ENCODE data around the gene ERRFI1. TPM values are rescaled to one million over a fixed set of nuclear protein-coding genes. Genes with fewer than 3 reads are reported as not detected.

Gene ERRFI1
- total and polyA plus RNA-seq, 4 donors: 65.1 to 146 (median 87.8) TPM

- peak in 2 of 6 donors; percentile 89 to 94 for DNase-seq (ENCODE audit: low read depth in 4 of 6, low spot score in 6 of 6)
- Histone ChIP-seq H3K9me3 (ENCODE audit: control insufficient read depth, insufficient read depth, low read length) (no peaks in the 10 kb centered on the region), H3K4me3 (ENCODE audit: low read depth, low read length) (no peak overlapping the region), H3K4me1 (ENCODE audit: control insufficient read depth, insufficient read depth, low read length) (peaks cover 4% of the 10 kb centered on the region), H3K36me3 (ENCODE audit: control insufficient read depth, insufficient read depth, low read length) (peaks cover 13% of the 10 kb centered on the region), H3K27ac (ENCODE audit: low read depth, low read length) (peak overlapping the region; percentile 48), H3K27me3 (ENCODE audit: control insufficient read depth, insufficient read depth, low read length) (no peaks in the 10 kb centered on the region)
- 13% methylated on average over 2 of the region's 8 CpGs for WGBS (ENCODE audit: insufficient coverage)
These were observed 10.9 kb downstream of the ERRFI1 start for GRCh38 chr1:8015036-8015808.

GRCh38 chr1:8014381-8014988 is 11.6 kb downstream of the ERRFI1 start:
- Histone ChIP-seq H3K4me1 (ENCODE audit: control insufficient read depth, insufficient read depth, low read length) (peaks cover 4% of the 10 kb centered on the region), H3K36me3 (ENCODE audit: control insufficient read depth, insufficient read depth, low read length) (peaks cover 17% of the 10 kb centered on the region), H3K27ac (ENCODE audit: low read depth, low read length) (no peak overlapping the region)

GRCh38 chr1:8013800-8014199 is 12.3 kb downstream of the ERRFI1 start:
- Histone ChIP-seq H3K27ac (ENCODE audit: low read depth, low read length) (no peak overlapping the region), H3K9me3 (ENCODE audit: control insufficient read depth, insufficient read depth, low read length) (no peaks in the 10 kb centered on the region), H3K36me3 (ENCODE audit: control insufficient read depth, insufficient read depth, low read length) (peaks cover 21% of the 10 kb centered on the region), H3K4me1 (ENCODE audit: control insufficient read depth, insufficient read depth, low read length) (peaks cover 4% of the 10 kb centered on the region), H3K4me3 (ENCODE audit: low read depth, low read length) (no peak overlapping the region), H3K27me3 (ENCODE audit: control insufficient read depth, insufficient read depth, low read length) (no peaks in the 10 kb centered on the region)
- DNase-seq (ENCODE audit: low read depth in 4 of 6, low spot score in 6 of 6): no peak
- whole genome bisulfite sequencing (ENCODE audit: insufficient coverage): 84% methylated on average over 3 of the region's 6 CpGs

More at GRCh38 chr1:8014381-8014988, 11.6 kb downstream of the ERRFI1 start:
- H3K27me3 ChIP-seq (ENCODE audit: control insufficient read depth, insufficient read depth, low read length): no peaks in the 10 kb centered on the region
- 86% methylated on average over 2 of the region's 10 CpGs for WGBS (ENCODE audit: insufficient coverage)
- H3K9me3 ChIP-seq (ENCODE audit: control insufficient read depth, insufficient read depth, low read length): no peaks in the 10 kb centered on the region
- no peak for DNase-seq (ENCODE audit: low read depth in 4 of 6, low spot score in 6 of 6)
- no peak overlapping the region for H3K4me3 ChIP-seq (ENCODE audit: low read depth, low read length)

DNA sequence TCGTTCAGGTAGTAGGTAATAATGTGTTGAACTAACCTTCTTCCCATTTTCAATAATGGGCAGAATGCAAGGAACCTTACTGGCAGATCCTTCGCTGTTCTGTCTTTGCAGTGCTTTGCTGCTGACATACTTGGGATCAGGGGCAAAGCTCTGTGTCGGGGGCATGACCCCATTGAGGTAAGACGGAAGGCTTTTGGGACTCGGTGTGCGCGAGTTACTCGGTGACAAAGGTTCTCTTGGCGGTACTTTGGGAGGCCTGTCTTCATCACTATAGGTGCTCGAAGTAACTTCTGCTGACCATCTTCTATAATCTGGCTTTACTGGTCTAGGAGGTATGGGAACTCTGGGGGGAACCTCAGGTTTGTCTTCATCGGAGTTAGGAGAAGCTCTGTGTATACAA is 12.7 kb downstream of the ERRFI1 start:
- Histone ChIP-seq H3K27ac (ENCODE audit: low read depth, low read length) (no peak overlapping the region), H3K27me3 (ENCODE audit: control insufficient read depth, insufficient read depth, low read length) (no peaks in the 10 kb centered on the region), H3K9me3 (ENCODE audit: control insufficient read depth, insufficient read depth, low read length) (no peaks in the 10 kb centered on the region), H3K4me1 (ENCODE audit: control insufficient read depth, insufficient read depth, low read length) (peaks cover 4% of the 10 kb centered on the region), H3K4me3 (ENCODE audit: low read depth, low read length) (no peak overlapping the region), H3K36me3 (ENCODE audit: control insufficient read depth, insufficient read depth, low read length) (peaks cover 21% of the 10 kb centered on the region)
- DNase-seq (ENCODE audit: low read depth in 4 of 6, low spot score in 6 of 6): no peak
- 79% methylated on average over 9 of the region's 11 CpGs for WGBS (ENCODE audit: insufficient coverage)

DNA sequence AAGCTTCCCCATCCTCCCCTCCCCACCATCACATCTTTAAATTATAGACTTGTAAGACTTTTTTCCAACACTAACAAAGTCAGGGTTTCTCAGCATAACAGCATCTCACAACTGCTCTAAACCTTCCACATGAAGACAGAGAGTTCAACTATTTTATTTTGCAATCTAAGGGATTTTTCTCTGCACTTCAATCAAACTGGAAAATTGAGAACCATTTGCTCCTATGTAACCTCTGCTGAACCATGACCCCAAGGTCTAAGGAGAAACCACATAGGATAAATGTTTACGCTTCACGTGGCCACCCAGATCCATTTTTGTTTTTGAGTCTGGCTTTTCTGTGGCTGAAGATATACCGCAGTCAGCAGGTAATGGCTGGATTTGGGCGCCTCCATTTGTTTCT is 13.2 kb downstream of the ERRFI1 start:
- Histone ChIP-seq H3K4me1 (ENCODE audit: control insufficient read depth, insufficient read depth, low read length) (peaks cover 4% of the 10 kb centered on the region), H3K27ac (ENCODE audit: low read depth, low read length) (no peak overlapping the region), H3K36me3 (ENCODE audit: control insufficient read depth, insufficient read depth, low read length) (peaks cover 21% of the 10 kb centered on the region), H3K9me3 (ENCODE audit: control insufficient read depth, insufficient read depth, low read length) (no peaks in the 10 kb centered on the region), H3K27me3 (ENCODE audit: control insufficient read depth, insufficient read depth, low read length) (no peaks in the 10 kb centered on the region), H3K4me3 (ENCODE audit: low read depth, low read length) (no peak overlapping the region)
- WGBS (ENCODE audit: insufficient coverage): 100% methylated on average over 2 of the region's 4 CpGs
- DNase-seq (ENCODE audit: low read depth in 4 of 6, low spot score in 6 of 6): no peak

DNA sequence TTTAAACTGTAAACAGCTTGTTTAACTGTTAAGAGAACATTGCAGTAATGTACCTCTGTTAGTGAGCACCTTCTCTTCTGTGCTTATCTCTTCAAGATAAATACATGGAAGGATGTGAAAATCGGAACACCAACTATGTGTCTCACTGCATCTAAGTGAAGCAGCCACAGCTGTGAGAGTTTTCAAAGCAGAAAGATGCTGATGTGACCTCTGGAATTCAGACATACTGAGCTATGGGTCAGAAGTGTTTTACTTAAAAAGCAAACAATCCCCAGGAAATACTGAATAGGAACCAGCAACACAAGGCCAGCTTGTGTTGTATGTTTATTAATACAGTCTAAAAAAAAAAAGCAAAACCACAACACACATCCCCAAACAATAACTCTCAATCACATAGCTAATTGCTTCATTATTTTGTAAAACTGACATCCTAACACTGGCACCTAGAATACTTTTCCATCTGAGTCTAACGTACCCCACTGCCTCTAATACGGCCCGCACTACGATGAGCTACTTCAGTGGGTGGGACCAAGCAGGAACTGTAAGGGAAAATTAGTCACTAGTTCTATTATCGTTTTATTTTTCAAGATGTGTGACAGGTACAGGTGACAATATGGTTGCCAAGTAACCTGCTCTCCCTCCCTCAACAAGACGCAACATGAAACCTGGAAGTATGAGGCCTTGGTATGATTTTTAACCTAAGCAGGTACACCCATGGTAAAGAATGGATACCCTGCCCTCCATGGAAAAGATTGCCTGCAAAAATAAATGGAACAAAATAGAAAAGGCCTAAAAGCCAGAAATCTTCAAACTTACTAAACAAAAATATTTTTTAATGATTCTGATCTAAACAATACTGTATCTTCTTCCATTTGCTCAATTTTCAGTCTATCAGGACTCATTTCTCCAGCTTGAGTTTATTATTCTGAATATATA is 13.9 kb downstream of the ERRFI1 start:
- Histone ChIP-seq H3K4me1 (ENCODE audit: control insufficient read depth, insufficient read depth, low read length) (peaks cover 4% of the 10 kb centered on the region), H3K36me3 (ENCODE audit: control insufficient read depth, insufficient read depth, low read length) (peaks cover 21% of the 10 kb centered on the region), H3K4me3 (ENCODE audit: low read depth, low read length) (no peak overlapping the region), H3K27ac (ENCODE audit: low read depth, low read length) (no peak overlapping the region), H3K9me3 (ENCODE audit: control insufficient read depth, insufficient read depth, low read length) (no peaks in the 10 kb centered on the region), H3K27me3 (ENCODE audit: control insufficient read depth, insufficient read depth, low read length) (no peaks in the 10 kb centered on the region)
- DNase-seq (ENCODE audit: low read depth in 4 of 6, low spot score in 6 of 6): no peak
- 93% methylated on average over 3 of the region's 7 CpGs for WGBS (ENCODE audit: insufficient coverage)

DNA sequence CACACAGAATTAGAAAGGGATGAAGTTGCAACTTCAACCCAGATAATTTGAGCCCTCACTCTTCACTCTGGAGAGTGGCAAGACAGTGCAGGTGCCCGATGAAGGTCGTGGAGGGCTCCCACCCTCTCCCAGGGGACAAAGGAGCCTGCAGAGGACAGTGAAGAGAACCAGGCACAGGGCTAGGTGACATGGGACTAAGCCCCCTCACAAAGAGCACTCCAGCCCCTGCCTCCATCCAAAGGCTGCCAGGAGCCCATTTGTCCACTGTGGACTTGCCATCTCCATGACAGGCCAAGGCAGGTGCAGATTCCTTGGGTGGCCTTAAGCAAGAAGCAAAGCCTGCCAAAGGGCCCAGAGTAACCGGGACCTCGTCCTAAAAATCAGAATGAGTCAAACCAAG is 15.1 kb downstream of the ERRFI1 start:
- no peak for DNase-seq (ENCODE audit: low read depth in 4 of 6, low spot score in 6 of 6)
- no peak overlapping the region for H3K4me3 ChIP-seq (ENCODE audit: low read depth, low read length)
- no peak overlapping the region for H3K27ac ChIP-seq (ENCODE audit: low read depth, low read length)
- H3K36me3 ChIP-seq (ENCODE audit: control insufficient read depth, insufficient read depth, low read length): peaks cover 21% of the 10 kb centered on the region
- 87% methylated on average over 4 of the region's 4 CpGs for WGBS (ENCODE audit: insufficient coverage)
- H3K9me3 ChIP-seq (ENCODE audit: control insufficient read depth, insufficient read depth, low read length): no peaks in the 10 kb centered on the region
- no peaks in the 10 kb centered on the region for H3K4me1 ChIP-seq (ENCODE audit: control insufficient read depth, insufficient read depth, low read length)
- no peaks in the 10 kb centered on the region for H3K27me3 ChIP-seq (ENCODE audit: control insufficient read depth, insufficient read depth, low read length)

DNA sequence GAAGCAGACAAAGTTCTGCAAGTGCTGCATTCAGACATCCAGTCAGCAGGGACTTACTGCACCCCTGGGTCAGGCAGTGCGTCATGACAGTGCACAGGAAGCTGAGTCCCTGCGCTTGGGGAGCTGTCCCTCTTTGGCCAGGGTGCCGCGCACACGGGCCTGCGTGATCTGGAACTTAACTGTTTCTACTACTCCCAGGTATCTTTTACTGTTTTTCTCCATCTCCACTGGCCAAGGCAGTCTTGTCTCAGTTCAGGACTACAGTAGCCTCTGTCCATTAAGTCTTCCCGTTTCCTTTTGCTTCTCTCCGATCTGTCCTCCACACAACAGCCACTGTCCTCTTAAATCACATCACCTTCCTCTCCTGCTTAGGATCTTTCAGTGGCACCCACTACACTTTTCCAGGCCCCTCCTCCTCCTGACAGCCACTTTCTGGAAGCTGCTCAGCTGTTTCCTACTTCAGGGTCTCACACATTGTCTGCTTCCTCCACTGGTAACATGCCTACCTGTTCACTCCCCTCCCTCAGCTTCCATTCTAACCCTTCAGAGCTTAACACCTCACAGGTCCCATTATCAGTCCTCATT is 15.9 kb downstream of the ERRFI1 start:
- peaks cover 5% of the 10 kb centered on the region for H3K4me1 ChIP-seq (ENCODE audit: control insufficient read depth, insufficient read depth, low read length)
- H3K27ac ChIP-seq (ENCODE audit: low read depth, low read length): no peak overlapping the region
- WGBS (ENCODE audit: insufficient coverage): 80% methylated on average over 8 of the region's 8 CpGs
- H3K27me3 ChIP-seq (ENCODE audit: control insufficient read depth, insufficient read depth, low read length): no peaks in the 10 kb centered on the region
- no peaks in the 10 kb centered on the region for H3K9me3 ChIP-seq (ENCODE audit: control insufficient read depth, insufficient read depth, low read length)
- H3K36me3 ChIP-seq (ENCODE audit: control insufficient read depth, insufficient read depth, low read length): peaks cover 21% of the 10 kb centered on the region
- no peak overlapping the region for H3K4me3 ChIP-seq (ENCODE audit: low read depth, low read length)
- DNase-seq (ENCODE audit: low read depth in 4 of 6, low spot score in 6 of 6): no peak
